Measurements from ENCODE around the gene MINDY2. TPM values are rescaled to one million over a fixed set of nuclear protein-coding genes. Genes with fewer than 3 reads are reported as not detected.
A peak's percentile ranks its signal among the peaks of the same experiment; 100 is the strongest.
"Not testable (repeated sequence)": the region's sequence is repeated elsewhere in the genome, so short reads cannot be mapped to it uniquely, and the experiment has no call there.

Gene MINDY2
- polyA plus RNA-seq, 3 donors, result 3.4 to 10.9 (median 3.4) TPM

- Histone ChIP-seq H2AFZ (ENCODE audit: insufficient read depth, low read depth, low read length, poor library complexity, severe bottlenecking) (no peak overlapping the region), H4K20me1 (ENCODE audit: insufficient read depth, low read length) (no peaks in the 10 kb centered on the region), H3K9me3 (replicated peaks in 1 of 2; ENCODE audit: control insufficient read depth in 1 of 2, insufficient read depth in 1 of 2, low read length in 2 of 2) (no peaks in the 10 kb centered on the region), H3K4me1 (ENCODE audit: control insufficient read depth in 1 of 2, insufficient read depth in 2 of 2, low read length in 2 of 2) (peaks cover 0 to 6% of the 10 kb centered on the region in 2 donors), H3K4me3 (replicated peaks in 1 of 3; ENCODE audit: low read depth in 2 of 3, low read length in 3 of 3) (no peak overlapping the region), H3K9ac (ENCODE audit: insufficient read depth, low read length, poor library complexity, severe bottlenecking) (no peak overlapping the region), H3K36me3 (replicated peaks in 1 of 2; ENCODE audit: control insufficient read depth in 1 of 2, insufficient read depth in 2 of 2, low read length in 2 of 2) (peaks cover 0 to 27% of the 10 kb centered on the region in 2 donors), H3K4me2 (replicated peaks; ENCODE audit: extremely low read depth, low read length, poor library complexity, severe bottlenecking) (no peak overlapping the region), H3K27me3 (ENCODE audit: control insufficient read depth in 2 of 2, insufficient read depth in 2 of 2, low read length in 2 of 2) (no peaks in the 10 kb centered on the region), H3K79me2 (ENCODE audit: insufficient read depth, low read length) (no peaks in the 10 kb centered on the region), H3K27ac (ENCODE audit: low read depth in 1 of 2, low read length in 2 of 2) (no peak overlapping the region)
- no peak for DNase-seq
- peaks cover 34 to 45% of the 10 kb centered on the region in 2 donors for H3K36me3 Mint-ChIP-seq
- no peaks in the 10 kb centered on the region for H3K27me3 Mint-ChIP-seq (ENCODE audit: low read depth in 3 of 3)
- H3K4me1 Mint-ChIP-seq, result peaks cover 22% of the 10 kb centered on the region
- H3K27ac Mint-ChIP-seq, result no peak overlapping the region
- no peak overlapping the region for H3K4me3 Mint-ChIP-seq
- TF ChIP-seq CTCF (IDR thresholded peaks at IDR 0.05), result no peak
- 100% methylated on average over 2 of the region's 2 CpGs for WGBS (ENCODE audit: insufficient coverage)
- no peaks in the 10 kb centered on the region for H3K9me3 Mint-ChIP-seq
- intact Hi-C loops (cut with micrococcal nuclease), result no loop called here
These were observed 59.5 kb downstream of the MINDY2 start for GRCh38 chr15:58830556-58830955.

DNA sequence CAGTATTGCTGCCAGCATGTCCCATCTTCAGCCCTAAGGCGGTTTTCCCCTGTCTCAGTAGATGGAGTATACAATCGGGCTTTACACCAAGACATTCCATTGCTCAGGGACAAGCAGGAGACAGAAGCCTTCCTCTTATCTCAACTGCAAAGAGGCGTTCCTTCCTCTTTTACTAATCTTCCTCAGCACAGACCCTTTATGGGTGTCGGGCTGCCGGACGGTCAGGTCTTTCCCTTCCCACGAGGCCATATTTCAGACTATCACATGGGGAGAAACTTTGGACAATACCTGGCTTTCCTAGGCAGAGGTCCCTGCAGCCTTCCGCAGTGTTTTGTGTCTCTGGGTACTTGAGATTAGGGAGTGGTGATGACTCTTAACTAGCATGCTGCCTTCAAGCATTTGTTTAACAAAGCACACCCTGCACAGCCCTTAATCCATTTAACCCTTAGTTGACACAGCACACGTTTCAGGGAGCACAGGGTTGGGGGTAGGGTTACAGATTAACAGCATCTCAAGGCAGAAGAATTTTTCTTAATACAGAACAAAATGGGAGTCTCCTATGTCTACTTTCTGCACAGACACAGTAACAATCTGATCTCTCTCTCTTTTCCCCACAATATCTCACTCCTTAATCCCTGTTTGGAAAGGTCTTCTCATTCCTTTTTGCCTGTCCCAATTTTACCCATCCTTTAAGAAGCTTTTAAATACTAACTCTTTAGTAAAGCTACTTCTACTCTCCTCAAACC is 62.8 kb downstream of the MINDY2 start:
- DNase-seq, H3K9me3 Mint-ChIP-seq: not testable (repeated sequence)
- H3K27ac Mint-ChIP-seq, result peak overlapping the region in 2 of 7 donors; percentile 69 to 70

More for the DNA sequence above, 62.8 kb downstream of the MINDY2 start:
- H3K4me3 ChIP-seq (replicated peaks in 1 of 3; ENCODE audit: low read depth in 2 of 3, low read length in 3 of 3); H4K20me1 ChIP-seq (ENCODE audit: insufficient read depth, low read length); H3K9me3 ChIP-seq (replicated peaks in 1 of 2; ENCODE audit: control insufficient read depth in 1 of 2, insufficient read depth in 1 of 2, low read length in 2 of 2); H3K27me3 Mint-ChIP-seq (ENCODE audit: low read depth in 3 of 3); H3K4me2 ChIP-seq (replicated peaks; ENCODE audit: extremely low read depth, low read length, poor library complexity, severe bottlenecking); H3K79me2 ChIP-seq (ENCODE audit: insufficient read depth, low read length); intact Hi-C loops (cut with micrococcal nuclease); H2AFZ ChIP-seq (ENCODE audit: insufficient read depth, low read depth, low read length, poor library complexity, severe bottlenecking); H3K9ac ChIP-seq (ENCODE audit: insufficient read depth, low read length, poor library complexity, severe bottlenecking); H3K27ac ChIP-seq (ENCODE audit: low read depth in 1 of 2, low read length in 2 of 2); H3K27me3 ChIP-seq (ENCODE audit: control insufficient read depth in 2 of 2, insufficient read depth in 2 of 2, low read length in 2 of 2); H3K4me1 ChIP-seq (ENCODE audit: control insufficient read depth in 1 of 2, insufficient read depth in 2 of 2, low read length in 2 of 2): not testable (repeated sequence)
- H3K36me3 ChIP-seq (replicated peaks in 1 of 2; ENCODE audit: control insufficient read depth in 1 of 2, insufficient read depth in 2 of 2, low read length in 2 of 2), result peaks cover 2 to 26% of the 10 kb centered on the region in 2 donors
- peak overlapping the region; percentile 60 to 70 for H3K4me3 Mint-ChIP-seq
- no CpG with 5 or more reads among the region's 9 CpGs for WGBS (ENCODE audit: insufficient coverage)
- H3K4me1 Mint-ChIP-seq, result peaks cover 12% of the 10 kb centered on the region
- H3K36me3 Mint-ChIP-seq, result peaks cover 30 to 40% of the 10 kb centered on the region in 2 donors

Measured in CD14-positive monocyte (primary cell).